SKM-1 treated with dmso at 0.1 percent for 144 hours (cell line): ENCODE measurements around the gene ZNF684.
A peak's percentile ranks its signal among the peaks of the same experiment; 100 is the strongest.
"Not testable (repeated sequence)": the region's sequence is repeated elsewhere in the genome, so short reads cannot be mapped to it uniquely, and the experiment has no call there.

Source experiments
- DNase-seq: peaks from one replicate; lab custom pipeline; 2025; ENCODE audit not compliant: unreplicated experiment; lab: John Stamatoyannopoulos, UW

ZNF684 gene

DNA sequence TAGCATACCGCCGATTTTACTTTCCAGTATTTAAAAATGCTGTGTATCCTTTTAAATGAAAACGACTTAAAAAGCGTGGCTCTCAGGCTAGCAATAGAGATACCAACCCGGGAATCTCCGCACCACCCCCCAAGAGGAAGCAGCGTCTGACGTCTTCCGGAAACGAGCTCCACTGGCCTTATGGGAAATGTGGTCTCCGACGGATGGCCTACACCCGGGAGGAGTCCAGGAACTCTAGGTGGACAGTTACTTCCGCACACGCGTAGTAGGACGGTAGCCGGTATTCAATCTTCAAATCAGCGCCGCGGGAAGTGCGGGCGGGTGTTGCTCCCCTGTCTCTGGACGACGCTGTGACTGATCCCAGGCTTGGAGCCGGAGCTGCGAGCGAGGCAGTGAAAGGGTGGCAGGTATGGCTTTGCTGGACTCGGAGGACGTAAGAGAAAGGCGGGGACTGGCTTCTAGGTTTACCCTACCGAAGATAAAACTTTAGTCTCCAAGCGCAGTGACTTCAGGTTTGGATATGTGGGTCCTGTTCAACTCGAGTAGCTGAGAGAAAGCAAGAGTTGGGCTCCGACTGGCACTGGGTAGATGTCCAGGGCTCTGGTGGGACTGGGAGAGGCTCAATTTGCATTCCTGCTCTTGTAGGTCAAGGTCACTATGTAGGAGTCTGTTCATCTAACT is at the start of gene ZNF684:
TSS of gene ZNF684 (plus strand) at position 257 of the 681 bp plus-strand sequence. CDS start 1,530 bp downstream, outside the sequence.
- DNase-seq: peak; percentile 98

DNA sequence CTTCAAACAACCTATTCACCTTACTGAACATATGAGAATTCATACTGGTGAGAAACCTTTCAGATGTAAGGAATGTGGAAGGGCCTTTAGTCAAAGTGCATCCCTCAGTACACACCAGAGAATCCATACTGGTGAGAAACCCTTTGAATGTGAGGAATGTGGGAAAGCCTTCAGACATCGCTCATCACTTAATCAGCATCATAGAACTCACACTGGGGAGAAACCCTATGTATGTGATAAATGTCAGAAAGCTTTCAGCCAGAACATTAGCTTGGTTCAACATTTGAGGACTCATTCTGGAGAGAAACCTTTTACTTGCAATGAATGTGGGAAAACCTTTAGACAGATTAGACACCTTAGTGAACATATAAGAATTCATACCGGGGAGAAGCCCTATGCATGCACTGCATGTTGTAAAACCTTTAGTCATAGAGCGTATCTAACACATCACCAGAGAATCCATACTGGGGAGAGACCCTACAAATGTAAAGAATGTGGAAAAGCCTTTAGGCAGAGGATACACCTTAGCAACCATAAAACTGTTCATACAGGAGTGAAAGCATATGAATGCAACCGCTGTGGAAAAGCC is 36.0 kb upstream of the ZNF684 start:
- no peak for DNase-seq

DNA sequence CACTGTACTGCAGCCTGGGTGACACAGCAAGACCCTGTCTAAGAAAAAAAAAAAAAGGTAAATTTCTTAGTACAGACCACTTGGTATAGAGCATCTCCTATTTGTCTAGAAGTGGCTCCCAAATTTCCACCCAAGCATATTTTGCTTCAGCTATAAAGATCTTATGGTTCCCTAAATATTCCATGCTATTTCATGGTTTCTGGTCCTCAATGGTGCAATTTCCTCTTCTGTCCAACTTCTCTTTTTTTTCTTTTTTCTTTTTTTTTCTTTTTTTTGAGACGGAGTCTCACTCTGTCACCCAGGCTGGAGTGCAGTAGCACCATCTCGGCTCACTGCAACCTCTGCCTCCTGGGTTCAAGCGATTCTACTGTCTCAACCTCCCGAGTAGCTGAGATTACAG is 28.8 kb upstream of the ZNF684 start:
- DNase-seq: not testable (repeated sequence)

DNA sequence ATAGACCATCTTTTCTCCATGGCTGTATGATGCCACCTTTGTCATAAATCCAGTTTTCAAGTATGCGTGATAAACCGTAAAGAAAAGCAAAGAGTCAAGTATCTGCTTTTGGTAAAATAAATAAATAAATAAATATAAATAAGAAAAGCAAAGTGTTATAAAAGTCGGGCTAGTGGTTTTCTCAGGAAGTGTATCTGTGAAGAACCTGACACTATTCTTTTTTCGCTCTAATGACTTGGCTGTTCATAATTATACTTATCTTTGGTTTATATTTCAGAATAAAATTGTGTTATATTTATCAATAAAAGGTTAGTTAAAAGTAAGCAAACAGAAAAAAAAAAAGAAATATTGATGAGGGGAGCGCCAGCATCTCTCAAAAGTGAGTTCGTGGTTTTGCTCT is 23.5 kb upstream of the ZNF684 start:
- no peak for DNase-seq

DNA sequence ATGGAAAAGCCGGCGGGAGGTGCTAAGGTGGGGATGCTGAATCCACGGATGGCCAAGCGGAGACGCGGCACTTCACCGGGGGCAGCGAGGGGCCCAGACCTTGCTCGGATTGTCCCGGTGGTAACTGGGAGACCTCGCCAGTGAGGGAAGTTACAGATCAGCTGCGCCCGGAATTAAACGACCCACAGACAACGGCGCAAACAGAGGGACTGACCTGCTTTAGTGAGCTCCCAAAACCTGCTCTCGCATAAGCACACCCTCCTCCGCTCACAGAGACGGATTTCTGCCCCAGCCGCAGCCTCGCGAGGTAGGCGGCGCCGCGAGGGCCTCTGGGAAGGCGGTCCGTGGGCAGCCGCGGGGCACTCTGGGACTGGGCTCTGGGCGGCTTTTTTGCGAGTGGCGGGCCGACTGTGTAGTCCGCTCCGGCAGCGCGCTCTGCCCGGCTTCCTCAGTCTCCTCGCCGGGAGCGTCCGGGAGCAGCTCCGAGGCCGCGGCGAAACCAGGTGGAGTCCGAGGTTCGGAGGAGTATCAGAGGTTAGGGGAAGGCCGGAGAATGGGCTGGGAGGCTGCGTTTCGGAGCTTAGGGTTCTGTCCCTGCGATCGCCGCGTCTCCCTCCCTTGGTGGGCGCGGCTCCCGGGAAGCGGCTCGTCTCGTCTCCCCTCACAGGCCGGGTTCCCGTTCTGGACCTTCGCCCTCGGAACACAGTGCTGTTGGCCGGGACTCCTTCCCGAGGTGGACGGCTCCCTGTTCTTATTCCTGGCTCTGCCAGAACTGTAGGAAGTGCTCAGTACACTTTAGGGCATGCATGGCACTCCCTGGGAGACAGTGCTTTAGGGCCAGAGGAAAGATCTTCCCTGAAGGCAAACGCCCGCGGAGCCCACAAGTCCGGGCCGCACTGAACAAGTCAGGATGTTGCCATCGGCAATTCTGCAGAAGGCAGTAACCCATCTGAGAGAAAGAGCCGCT is 22.8 kb upstream of the ZNF684 start, which contains the start of gene EXO5:
TSS of gene EXO5 (plus strand) at position 393 of the 967 bp plus-strand sequence. CDS start 5,778 bp downstream, outside the sequence.
- peak; percentile 76 for DNase-seq

DNA sequence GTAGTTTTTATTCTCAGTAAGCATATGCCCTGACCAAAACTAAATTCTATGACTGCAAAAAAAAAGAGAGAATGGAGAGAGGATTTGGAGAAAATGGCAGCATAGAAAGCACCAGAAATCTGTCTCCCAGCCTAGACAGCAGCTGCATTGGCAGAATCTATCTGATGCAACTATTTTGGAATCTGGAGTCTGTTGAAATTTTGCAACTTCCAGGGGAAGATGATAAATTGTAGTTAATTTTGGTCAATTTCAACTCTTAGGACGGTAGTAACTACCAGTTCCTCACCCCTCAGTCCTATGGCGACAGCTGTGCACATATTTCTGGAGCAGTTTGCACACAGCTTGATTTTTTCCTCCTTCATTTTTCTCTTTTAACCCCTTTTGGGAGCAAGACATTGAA is 11.9 kb upstream of the ZNF684 start:
- no peak for DNase-seq

DNA sequence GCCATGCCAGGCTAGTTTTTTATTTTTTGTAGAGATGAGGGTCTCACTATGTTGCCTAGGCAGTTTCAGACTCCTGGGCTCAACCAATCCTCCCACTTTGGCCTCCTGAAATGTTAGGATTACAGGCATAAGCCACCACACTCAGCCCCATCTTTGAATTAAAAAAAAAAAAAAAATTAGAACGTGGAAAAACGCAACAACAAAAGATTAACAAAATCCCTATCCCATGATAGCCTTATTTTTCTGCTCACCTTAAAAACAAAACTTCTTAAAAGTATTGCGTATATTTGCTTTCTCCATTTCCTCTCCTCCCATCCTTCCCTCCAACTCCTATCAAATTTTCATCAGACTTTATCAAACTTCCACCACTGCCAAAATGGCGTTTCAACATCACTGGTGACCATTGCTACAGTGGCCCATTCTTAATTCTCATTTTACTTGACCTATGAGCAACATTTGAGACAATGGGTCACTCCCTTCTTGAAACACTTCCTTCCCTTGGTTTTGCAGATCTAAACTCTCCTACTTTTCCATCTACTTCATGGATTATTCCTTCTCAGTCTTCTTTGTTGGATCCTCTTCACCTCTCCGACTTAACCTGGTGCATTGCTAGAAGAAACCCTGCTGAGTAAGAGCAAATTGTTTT is 579 bp upstream of the ZNF684 start:
- no peak for DNase-seq

DNA sequence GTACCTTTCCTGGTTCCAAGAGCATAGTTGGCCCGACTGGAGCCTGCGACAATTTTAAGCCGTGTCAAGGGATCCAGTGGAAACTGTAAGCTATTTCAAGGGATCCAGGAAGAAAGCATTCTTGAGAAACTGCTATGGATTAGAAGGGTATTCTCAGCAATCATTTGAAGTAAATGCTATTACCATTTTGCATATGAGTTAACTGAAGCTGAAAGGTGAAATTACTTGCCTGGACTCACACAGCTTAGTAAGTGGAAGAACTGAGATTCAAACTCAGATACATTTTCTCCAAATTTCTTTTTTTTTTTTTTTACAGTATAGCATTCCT is 589 bp downstream of the ZNF684 start:
- no peak for DNase-seq

DNA sequence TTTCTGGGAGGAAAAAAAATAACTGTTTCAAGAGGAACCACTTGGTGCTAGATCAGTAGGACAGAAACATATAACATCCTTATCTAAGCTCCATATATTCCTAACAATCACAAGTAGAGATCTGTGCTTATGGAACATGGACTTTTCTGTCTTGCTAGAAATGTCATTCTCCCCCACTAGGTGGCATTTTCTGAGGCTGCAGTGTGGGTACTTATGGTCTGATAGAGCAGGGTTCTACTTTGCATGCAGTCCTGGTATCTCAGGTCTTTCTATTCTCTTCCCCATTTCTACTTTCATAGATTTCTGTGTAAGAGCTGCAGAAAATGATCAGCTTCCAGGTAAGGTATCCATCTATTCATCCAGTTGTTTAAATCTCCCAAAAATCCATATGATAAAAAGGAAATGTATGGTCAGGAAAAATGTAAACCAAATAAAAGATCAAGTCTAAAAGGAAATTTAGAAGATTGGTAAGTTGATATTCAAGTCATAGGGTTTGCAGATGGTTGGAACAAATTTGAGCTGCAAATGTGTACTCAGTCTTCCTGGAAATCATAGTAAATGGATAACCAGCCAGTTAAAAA is 1.5 kb downstream of the ZNF684 start:
- peak; percentile 69 for DNase-seq

DNA sequence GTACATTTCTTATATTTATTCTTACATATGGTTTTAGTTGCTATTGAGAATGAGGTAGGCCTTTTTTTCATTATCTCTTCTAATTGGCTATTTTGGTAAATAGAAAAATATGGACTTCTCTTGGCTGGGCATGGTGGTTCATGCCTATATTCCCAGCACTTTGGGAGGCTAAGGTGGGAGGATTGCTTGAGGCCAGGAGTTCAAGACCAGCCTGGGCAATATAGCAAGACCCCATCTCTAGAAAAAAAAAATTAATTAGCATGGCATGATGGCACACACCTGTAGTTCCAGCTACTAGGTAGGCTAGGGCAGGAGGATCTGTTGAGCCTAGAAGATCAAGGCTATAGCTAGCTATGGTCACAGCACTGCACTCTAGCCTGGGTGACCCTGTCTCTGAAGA is 3.2 kb downstream of the ZNF684 start:
- DNase-seq: no peak

DNA sequence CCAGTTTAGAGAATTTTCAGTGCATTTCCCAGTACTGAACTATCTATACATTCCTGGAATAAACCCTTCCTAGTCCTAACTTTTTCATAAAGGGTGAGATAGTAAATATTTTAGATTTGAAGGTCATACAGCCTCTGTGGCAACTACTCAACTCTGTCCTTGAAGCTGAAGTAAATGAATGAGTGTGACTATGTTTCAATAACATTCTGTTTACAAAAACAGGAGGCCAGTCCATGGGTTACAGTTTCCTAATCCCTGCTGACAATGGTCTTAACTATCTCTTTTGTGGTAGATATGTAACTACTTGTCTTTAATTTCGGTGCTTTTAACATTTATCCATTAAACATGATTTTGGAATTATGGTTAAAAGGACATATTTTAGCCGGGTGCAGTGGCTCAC is 4.3 kb downstream of the ZNF684 start:
- DNase-seq: no peak

DNA sequence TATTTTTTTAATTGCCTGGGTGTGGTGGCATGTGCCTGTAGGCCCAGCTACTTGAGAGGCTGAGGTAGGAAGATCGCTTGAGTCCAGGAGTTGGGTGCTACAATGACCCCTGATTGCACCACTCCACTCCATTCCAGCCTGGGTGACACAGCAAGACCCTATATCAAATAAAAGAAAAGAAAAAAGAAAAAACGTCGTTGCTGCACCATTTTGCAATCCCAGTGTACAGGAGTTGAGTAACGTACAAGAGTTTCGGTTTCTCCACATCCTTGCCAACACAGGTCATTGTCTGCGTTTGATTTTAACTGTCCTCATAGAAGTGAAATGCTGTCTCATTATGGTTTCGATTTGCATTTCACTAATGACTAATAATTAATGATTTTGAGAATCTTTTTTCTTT is 7.9 kb downstream of the ZNF684 start:
- peak; percentile 66 for DNase-seq

DNA sequence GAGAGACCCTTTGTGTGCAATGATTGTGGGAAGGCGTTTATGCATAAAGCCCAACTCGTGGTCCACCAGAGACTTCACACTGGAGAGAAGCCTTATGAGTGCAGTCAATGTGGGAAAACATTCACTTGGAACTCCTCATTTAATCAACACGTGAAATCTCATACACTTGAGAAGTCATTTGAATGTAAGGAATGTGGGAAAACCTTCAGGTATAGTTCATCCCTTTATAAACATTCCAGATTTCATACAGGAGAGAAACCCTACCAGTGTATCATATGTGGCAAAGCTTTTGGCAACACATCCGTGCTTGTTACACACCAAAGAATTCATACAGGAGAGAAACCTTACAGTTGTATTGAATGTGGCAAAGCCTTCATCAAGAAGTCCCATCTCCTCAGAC is 15.5 kb downstream of the ZNF684 start:
- DNase-seq: no peak

DNA sequence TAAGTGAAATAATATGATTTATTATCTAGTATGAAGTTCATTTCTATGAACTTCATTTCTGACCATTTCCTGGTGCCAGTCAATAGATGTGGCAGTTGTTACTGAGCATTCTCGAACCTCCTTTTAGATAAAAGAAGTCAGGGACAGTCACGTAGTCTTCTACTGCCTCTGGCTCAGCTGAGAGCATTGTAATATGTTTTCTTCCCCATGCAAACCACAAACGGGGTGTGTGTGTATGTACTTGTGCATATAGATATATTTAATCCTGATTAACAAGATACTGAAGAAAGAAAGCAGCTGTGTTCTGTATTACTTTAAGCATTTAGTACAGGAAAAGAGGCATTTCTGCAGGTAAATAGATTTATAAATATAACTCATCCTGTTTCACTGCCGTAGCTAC is 21.6 kb downstream of the ZNF684 start:
- DNase-seq: no peak

DNA sequence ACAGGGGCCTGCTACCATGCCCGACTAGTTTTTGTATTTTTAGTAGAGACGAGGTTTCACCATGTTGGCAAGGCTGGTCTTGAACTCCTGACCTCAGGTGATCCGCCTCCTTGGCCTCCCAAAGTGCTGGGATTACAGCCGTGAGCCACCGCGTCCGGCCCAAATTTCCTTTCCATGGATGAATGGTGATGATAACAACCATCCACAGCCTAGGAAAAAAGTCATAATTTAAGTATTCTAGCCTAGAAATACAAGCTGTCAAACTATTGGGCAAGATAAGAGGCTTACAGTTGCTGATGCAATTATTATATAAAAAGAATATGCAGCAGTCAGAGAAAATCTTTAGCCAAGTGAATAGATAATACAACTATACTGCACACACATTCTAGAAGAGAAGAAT is 23.4 kb downstream of the ZNF684 start:
- DNase-seq: not testable (repeated sequence)

DNA sequence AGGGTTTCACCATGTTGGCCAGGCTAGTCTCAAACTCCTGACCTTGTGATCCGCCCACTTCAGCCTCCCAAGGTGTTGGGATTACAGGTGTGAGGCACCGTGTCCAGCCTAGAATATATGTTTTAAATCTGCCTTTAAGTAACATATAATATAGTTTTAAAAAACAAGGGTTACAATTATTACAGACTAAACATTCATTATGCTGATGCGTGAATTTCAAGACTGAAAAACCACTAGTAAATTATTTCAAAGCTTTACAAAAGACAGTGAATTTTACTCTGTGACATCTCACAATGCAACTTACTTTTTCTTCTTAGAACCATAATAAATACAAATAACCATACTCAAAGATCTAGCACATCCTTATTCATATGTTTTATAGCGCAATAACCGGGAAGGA is 24.7 kb downstream of the ZNF684 start:
- DNase-seq: no peak

DNA sequence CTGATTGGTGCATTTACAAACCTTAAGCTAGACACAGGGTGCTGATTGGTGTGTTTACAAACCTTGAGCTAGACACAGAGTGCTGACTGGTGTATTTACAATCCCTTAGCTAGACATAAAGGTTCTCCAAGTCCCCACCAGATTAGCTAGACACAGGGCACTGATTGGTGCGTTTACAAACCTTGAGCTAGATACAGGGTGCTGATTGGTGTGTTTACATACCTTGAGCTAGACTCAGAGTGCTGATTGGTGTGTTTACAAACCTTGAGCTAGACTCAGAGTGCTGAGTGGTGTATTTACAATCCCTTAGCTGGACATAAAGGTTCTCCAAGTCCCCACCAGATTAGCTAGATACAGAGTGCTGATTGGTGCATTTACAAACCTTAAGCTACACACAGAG is 26.8 kb downstream of the ZNF684 start:
- DNase-seq: not testable (repeated sequence)

DNA sequence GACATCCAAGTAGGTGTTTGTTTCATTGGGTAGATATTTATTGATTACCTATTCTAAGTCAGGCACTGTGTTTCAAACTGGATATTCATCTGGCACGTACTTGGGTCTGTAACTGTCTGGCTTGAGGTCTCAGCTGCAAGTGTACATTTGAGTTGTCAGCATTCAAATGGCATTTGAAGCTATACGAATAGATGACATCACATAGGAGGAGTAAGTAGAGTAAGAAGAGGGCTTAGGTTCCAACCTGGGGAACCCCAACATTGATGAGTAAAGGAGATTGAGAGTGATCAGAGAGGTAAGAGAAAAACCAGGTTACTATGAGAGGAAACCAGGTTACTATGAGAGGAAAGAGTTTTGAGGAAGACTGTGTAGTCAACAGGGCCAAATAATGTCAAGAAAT is 30.7 kb downstream of the ZNF684 start:
- no peak for DNase-seq

DNA sequence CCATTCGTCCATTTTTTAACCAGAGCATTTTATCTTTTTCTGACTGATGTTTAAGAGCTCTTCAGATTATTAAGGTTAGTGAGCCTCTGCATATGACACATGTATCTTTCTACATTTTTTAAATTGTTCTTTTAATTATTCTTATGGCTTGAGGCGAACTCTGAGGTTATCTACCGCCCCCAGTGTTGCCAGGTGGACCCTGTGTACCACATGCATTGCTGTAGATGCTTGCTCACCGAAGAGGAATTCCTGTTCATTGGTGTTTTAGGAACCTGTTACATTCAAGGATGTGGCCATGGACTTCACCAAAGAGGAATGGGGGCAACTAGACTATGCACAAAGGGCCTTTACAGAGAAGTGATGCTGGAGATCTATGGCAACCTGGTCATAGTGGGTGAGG is 31.8 kb downstream of the ZNF684 start:
- no peak for DNase-seq

DNA sequence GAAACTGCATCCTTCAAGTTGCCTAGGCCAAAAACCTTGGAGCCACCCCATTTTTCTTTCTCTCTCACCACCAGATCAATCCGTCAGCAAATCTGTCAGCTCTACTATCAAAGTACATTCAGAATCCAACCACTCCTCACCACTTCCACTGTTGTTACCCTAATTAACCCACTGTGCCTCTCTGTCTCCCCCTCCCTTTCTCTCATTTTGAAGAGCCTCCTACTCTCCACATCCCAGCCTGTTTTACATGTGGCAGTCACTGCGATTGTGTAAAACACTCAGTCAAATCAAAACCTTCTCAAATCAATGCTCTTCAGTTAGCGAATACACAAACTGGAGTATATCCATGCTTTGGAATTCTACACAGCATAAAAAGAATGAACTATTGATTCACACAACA is 33.1 kb downstream of the ZNF684 start:
- no peak for DNase-seq

DNA sequence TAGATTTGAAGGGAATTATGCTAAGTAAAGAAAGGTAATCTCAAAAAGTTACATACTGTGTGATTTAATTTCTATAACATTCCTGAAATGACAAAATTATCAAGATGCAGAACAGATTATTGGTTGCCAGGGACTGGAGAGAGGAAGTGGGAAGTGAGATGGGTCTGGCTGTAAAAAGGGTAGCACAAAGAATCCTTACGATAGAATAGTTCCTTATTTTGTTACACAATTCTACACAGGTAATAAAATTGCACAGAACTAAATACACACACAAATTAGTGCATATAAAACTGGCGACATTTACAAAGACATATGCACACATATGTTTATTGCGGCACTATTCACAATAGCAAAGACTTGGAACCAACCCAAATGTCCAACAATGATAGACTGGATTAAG is 33.5 kb downstream of the ZNF684 start:
- DNase-seq: no peak
